ENCODE results near the gene LRATD1. TPM values are rescaled to one million over a fixed set of nuclear protein-coding genes. Genes with fewer than 3 reads are reported as not detected.

LRATD1 gene
- total RNA-seq, 2 donors from 2014 or later = 5.7 to 14.5 TPM

DNA sequence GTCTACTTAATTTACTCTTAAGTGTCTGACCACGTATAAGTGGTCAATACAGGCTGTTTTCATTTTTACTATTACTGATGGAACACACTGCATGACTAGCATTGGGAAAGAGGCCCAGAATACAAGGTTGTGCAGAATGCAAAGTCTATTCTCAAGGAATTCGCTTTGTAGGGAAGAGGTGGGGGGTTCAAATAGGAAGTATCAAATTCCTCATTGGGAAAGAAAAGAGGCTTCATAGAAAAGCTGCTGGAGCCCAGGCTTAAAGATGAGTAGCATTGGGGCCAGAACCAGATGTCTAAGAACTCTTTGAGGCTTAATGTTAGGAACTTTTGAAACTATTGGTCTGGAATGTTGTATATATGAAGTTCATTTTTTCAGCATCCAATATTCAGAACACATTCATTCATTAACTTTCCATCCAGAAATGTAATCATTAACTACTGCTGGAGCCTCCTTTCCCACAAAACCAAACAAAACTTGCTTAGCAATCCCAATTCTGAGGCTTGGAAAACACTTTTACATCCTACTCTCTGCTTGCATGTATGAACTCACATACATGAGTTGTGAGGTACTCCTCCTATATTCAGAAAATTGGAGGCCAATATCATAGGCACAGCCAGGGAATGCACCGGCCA lies 994 bp upstream of the LRATD1 start:
- Histone ChIP-seq H3K27me3 (no peaks in the 10 kb centered on the region), H3K36me3 (replicated peaks in 1 of 2; ENCODE audit: insufficient read depth in 1 of 2, low read depth in 2 of 2) (no peaks in the 10 kb centered on the region), H3K4me1 (peaks cover 32% of the 10 kb centered on the region), H3K4me3 (no peak overlapping the region), H3K9me3 (no peaks in the 10 kb centered on the region), H3K27ac (peak overlapping the region in 3 of 4 donors; percentile 55 to 63 (median 55))
- TF ChIP-seq CTCF (IDR thresholded peaks at IDR 0.05) (no peak), POLR2A (IDR thresholded peaks at IDR 0.05) (no peak)
- no peak for ATAC-seq
- no peak for DNase-seq
- intact Hi-C loops (cut with DNase I) = no loop called here
- 45 to 63% methylated on average over 3 of the region's 3 CpGs for WGBS, 2 donors

GRCh38 chr2:14633061-14633460 lies 544 bp downstream of the LRATD1 start:
- Histone ChIP-seq H3K4me1 (peaks cover 45% of the 10 kb centered on the region), H3K9me3 (no peaks in the 10 kb centered on the region), H3K4me3 (peak overlapping the region in 1 of 2 donors; percentile 10), H3K27me3 (no peaks in the 10 kb centered on the region), H3K36me3 (replicated peaks in 1 of 2; ENCODE audit: insufficient read depth in 1 of 2, low read depth in 2 of 2) (no peaks in the 10 kb centered on the region), H3K27ac (peak overlapping the region in 3 of 4 donors; percentile 55 to 84 (median 63))
- TF ChIP-seq CTCF (IDR thresholded peaks at IDR 0.05) (no peak), POLR2A (IDR thresholded peaks at IDR 0.05) (no peak)
- intact Hi-C loops (cut with DNase I) = no loop called here
- ATAC-seq (no peak), DNase-seq (peak; percentile 17 to 54 (median 27))
- 3 to 4% methylated on average over 8 to 13 of the region's 13 CpGs for WGBS, 2 donors

GRCh38 chr2:14633461-14634181 lies 1.1 kb downstream of the LRATD1 start:
- Histone ChIP-seq H3K27me3 (no peaks in the 10 kb centered on the region), H3K27ac (peak overlapping the region in 3 of 4 donors; percentile 84 to 91 (median 90)), H3K4me1 (peaks cover 45% of the 10 kb centered on the region), H3K4me3 (peak overlapping the region; percentile 10 to 26), H3K9me3 (no peaks in the 10 kb centered on the region), H3K36me3 (replicated peaks in 1 of 2; ENCODE audit: insufficient read depth in 1 of 2, low read depth in 2 of 2) (no peaks in the 10 kb centered on the region)
- ATAC-seq (no peak), DNase-seq (peak in 3 of 4 donors; percentile 18 to 39 (median 25))
- TF ChIP-seq CTCF (IDR thresholded peaks at IDR 0.05) (no peak), POLR2A (IDR thresholded peaks at IDR 0.05) (no peak)
- intact Hi-C loops (cut with DNase I) = no loop called here
- WGBS, 2 donors = 0 to 3% methylated on average over 3 to 42 of the region's 42 CpGs

GRCh38 chr2:14634182-14634488 lies 1.6 kb downstream of the LRATD1 start:
- ATAC-seq = no peak
- TF ChIP-seq POLR2A (IDR thresholded peaks at IDR 0.05) (no peak), CTCF (IDR thresholded peaks at IDR 0.05) (no peak)
- Histone ChIP-seq H3K27me3 (no peaks in the 10 kb centered on the region), H3K4me1 (peaks cover 45% of the 10 kb centered on the region), H3K9me3 (no peaks in the 10 kb centered on the region), H3K4me3 (peak overlapping the region; percentile 10 to 26), H3K36me3 (replicated peaks in 1 of 2; ENCODE audit: insufficient read depth in 1 of 2, low read depth in 2 of 2) (no peaks in the 10 kb centered on the region), H3K27ac (peak overlapping the region; percentile 84 to 91 (median 89))
- DNase-seq = no peak
- WGBS, 2 donors = 2% methylated on average over 31 of the region's 31 CpGs; no CpG with 5 or more reads in 1 of the 2 donors
- intact Hi-C loops (cut with DNase I) = no loop called here

Data from body of pancreas (tissue), 4 donors.